Activated B cell treated with CpG ODN at 0.5 μM for 24 hours (primary cell): ENCODE measurements around the gene GALNT10. TPM values are rescaled to one million over a fixed set of nuclear protein-coding genes. Genes with fewer than 3 reads are reported as not detected.

Experiments
- ATAC-seq: fragments of 200-7000 bp; cut with Tn5 transposase; one replicate; pipeline ENCODE4 v1.10.0; 2021; ENCODE audit warnings: low read depth, mild to moderate bottlenecking, moderate library complexity
- CTCF ChIA-PET: fragments of 350-600 bp; sonication (Branson Sonifier 250); formaldehyde crosslinking; loops from one replicate; lab custom pipeline; 2021; ENCODE audit warnings: antibody characterized with exemption; lab: Charles Lee
- POLR2A ChIA-PET: fragments of 350-600 bp; sonication (Branson Sonifier 250); formaldehyde crosslinking; loops from one replicate; lab custom pipeline; 2021; ENCODE audit warnings: antibody characterized with exemption; lab: Charles Lee
- DNase-seq: peaks from one replicate; pipeline ENCODE4 v3.0.0; 2022
- H3K27ac Mint-ChIP-seq: one replicate; pipeline ENCODE4 v1.8.0; 2020; ENCODE audit warnings: mixed read lengths
- H3K27me3 Mint-ChIP-seq: one replicate; pipeline ENCODE4 v1.8.0; 2021; ENCODE audit warnings: mixed read lengths
- H3K36me3 Mint-ChIP-seq: one replicate; pipeline ENCODE4 v1.8.0; 2021; ENCODE audit warnings: low read depth, mixed read lengths
- H3K4me1 Mint-ChIP-seq: one replicate; pipeline ENCODE4 v1.8.0; 2021; ENCODE audit warnings: mixed read lengths
- H3K4me3 Mint-ChIP-seq: one replicate; pipeline ENCODE4 v1.8.0; 2020; ENCODE audit warnings: mild to moderate bottlenecking, mixed read lengths
- H3K9me3 Mint-ChIP-seq: one replicate; pipeline ENCODE4 v1.8.0; 2020; ENCODE audit warnings: mixed read lengths
- CTCF ChIP-seq: fragments of 200-600 bp; IDR thresholded peaks from one replicate; pipeline ENCODE4 v1.8.0; 2022; ENCODE audit warnings: antibody characterized with exemption, mild to moderate bottlenecking
- intact Hi-C: fragments of 100-400 bp; cut with micrococcal nuclease; formaldehyde crosslinking; loops from one replicate; pipeline ENCODE4 v1.15.1; 2024
- total RNA-seq: library from RNA; stranded (reverse); gene quantifications from 2 replicates; pipeline ENCODE4 v1.2.3, GENCODE V29; 2022

GALNT10 gene
- total RNA-seq, 1 donor from 2014 or later, result 41.5 TPM

- intact Hi-C loops, result no loop called here
- ATAC-seq (no peak), DNase-seq (no peak)
- no peak overlapping the region for H3K27ac Mint-ChIP-seq
- POLR2A ChIA-PET, result no interaction called here
- no peaks in the 10 kb centered on the region for H3K9me3 Mint-ChIP-seq
- H3K36me3 Mint-ChIP-seq, result peaks cover 32% of the 10 kb centered on the region
- H3K4me3 Mint-ChIP-seq, result no peak overlapping the region
- CTCF ChIA-PET, result interaction anchor here (1.2 kb wide), 1 partner anchor 93 kb away, joined by 3 read pairs; no protein-coding TSS in a partner anchor
- H3K4me1 Mint-ChIP-seq, result no peaks in the 10 kb centered on the region
- H3K27me3 Mint-ChIP-seq, result no peaks in the 10 kb centered on the region
- TF ChIP-seq CTCF, result no peak
Observed at GRCh38 chr5:154311362-154311761, 120.8 kb downstream of the GALNT10 start.

DNA sequence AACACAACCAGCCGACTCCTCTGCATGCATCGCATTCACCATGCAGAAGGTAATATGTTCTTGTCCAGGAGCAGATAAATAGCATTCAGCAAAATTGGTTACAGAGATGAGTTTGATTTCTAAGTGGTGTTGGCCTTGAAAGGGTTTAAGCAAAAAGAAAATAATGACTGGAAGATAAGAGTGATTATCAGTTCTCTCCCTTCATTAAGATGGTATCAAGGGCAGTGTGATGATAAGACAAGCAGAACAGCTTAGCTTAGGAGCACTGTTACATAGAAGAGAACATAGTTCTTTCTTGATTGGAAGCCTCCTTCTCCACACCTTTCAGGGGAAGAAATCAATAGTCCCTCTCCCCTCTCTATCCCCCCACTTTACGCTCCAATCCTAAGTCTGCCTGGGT, 121.5 kb downstream of the GALNT10 start:
- Mint-ChIP-seq H3K27ac (no peak overlapping the region), H3K4me3 (no peak overlapping the region), H3K4me1 (no peaks in the 10 kb centered on the region), H3K9me3 (no peaks in the 10 kb centered on the region), H3K27me3 (no peaks in the 10 kb centered on the region), H3K36me3 (peaks cover 29% of the 10 kb centered on the region)
- ATAC-seq, result no peak
- TF ChIP-seq CTCF, result no peak
- ChIA-PET CTCF (interaction anchor here (1.2 kb wide), 1 partner anchor 93 kb away, joined by 3 read pairs; no protein-coding TSS in a partner anchor), POLR2A (no interaction called here)
- DNase-seq, result no peak
- intact Hi-C loops, result no loop called here

GRCh38 chr5:154312576-154312975, 122.0 kb downstream of the GALNT10 start:
- Mint-ChIP-seq H3K4me1 (no peaks in the 10 kb centered on the region), H3K9me3 (no peaks in the 10 kb centered on the region), H3K27ac (no peak overlapping the region), H3K4me3 (no peak overlapping the region), H3K36me3 (peaks cover 34% of the 10 kb centered on the region), H3K27me3 (no peaks in the 10 kb centered on the region)
- ATAC-seq, result no peak
- TF ChIP-seq CTCF, result no peak
- intact Hi-C loops, result no loop called here
- CTCF ChIA-PET, result interaction anchor here (1.2 kb wide), 1 partner anchor 92 kb away, joined by 3 read pairs; no protein-coding TSS in a partner anchor
- POLR2A ChIA-PET, result no interaction called here
- no peak for DNase-seq

DNA sequence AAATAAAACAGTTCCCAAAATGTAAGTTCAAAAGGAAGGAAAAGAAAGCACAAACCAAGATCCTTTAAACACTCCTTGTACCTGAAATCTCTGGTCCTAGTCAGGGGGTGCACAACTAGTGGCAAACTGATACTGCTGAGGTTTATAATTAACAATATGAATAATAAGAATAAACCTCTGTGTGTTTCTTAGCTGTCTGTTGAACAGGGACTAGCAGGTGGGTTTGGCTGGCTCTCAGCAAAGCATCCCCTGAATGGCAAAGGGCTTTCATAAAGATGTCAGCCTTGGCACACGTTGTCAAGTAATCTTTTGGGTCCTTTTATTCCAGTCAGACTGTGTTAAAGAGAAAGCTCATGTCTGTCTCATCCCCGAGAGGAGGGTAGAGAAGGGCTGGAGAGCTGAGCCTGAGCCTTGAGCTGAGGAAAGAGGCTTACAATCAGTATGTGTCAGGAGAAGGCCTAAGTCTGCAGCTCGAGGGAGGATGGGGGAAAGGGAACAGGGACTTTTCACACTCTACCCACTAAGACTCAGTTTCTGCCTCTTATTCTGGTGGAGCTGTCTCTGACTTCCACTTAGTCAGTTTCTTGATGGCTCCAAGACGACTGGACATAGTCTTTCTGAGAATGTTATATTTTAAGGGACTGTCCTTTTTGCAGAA, 123.0 kb downstream of the GALNT10 start:
- DNase-seq (no peak), ATAC-seq (no peak)
- H3K4me1 Mint-ChIP-seq, result no peaks in the 10 kb centered on the region
- peaks cover 35% of the 10 kb centered on the region for H3K36me3 Mint-ChIP-seq
- CTCF ChIA-PET, result no interaction called here
- intact Hi-C loops, result no loop called here
- POLR2A ChIA-PET, result no interaction called here
- H3K27me3 Mint-ChIP-seq, result no peaks in the 10 kb centered on the region
- no peak overlapping the region for H3K4me3 Mint-ChIP-seq
- TF ChIP-seq CTCF, result no peak
- no peaks in the 10 kb centered on the region for H3K9me3 Mint-ChIP-seq
- no peak overlapping the region for H3K27ac Mint-ChIP-seq

GRCh38 chr5:154315196-154315595, 124.7 kb downstream of the GALNT10 start:
- H3K36me3 Mint-ChIP-seq, result peaks cover 27% of the 10 kb centered on the region
- H3K4me3 Mint-ChIP-seq, result no peak overlapping the region
- no peaks in the 10 kb centered on the region for H3K4me1 Mint-ChIP-seq
- DNase-seq, result no peak
- H3K27me3 Mint-ChIP-seq, result no peaks in the 10 kb centered on the region
- ChIA-PET CTCF (no interaction called here), POLR2A (no interaction called here)
- ATAC-seq, result no peak
- H3K9me3 Mint-ChIP-seq, result no peaks in the 10 kb centered on the region
- intact Hi-C loops, result no loop called here
- no peak overlapping the region for H3K27ac Mint-ChIP-seq
- TF ChIP-seq CTCF, result no peak
